Cerebellar cortex (tissue), 1 donor: ENCODE results near the gene CAMSAP2.

Experiments
- DNase-seq: peaks from one replicate; pipeline ENCODE4 v3.0.0-alpha.2; 2015; ENCODE audit warnings: low spot score

Gene CAMSAP2

DNA sequence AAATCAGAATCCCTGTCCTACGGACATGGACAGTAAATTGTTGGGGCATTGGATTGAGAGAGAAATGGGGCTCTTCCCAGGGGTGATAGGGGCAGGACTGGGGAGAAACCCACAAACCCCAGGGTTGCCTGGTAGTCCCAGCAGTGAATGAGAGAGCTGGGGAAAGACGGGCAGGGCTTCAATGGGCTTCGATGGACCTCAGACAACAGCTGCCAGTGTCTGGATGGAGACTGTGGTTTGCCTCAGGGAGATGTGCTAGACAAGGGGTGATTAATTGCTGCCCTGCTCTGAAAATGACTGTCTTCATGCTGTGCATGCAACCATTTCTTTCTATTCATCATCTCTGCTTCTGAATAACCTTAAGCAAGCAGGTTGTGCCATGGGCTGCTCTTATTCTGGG lies 141.5 kb downstream of the CAMSAP2 start:
- no peak for DNase-seq

DNA sequence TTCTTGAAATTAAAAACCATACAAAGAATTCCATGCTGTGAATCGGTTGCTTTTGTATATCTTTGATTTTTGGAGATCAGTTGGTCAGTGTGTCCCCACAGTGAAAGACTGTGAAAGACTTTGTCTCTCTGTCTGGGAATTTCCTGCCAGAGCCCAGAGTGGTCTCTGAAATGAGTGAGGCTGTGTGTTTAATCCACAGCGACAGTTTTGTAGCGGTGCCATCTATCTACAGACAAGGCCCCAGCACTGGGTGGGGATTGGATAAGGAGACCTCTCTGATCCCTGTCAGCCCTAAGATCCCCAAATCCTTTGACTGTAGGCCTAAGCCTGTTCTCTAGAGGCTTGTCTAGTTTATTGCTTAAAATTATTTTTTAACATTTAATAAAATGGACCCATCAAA lies 144.4 kb downstream of the CAMSAP2 start:
- DNase-seq: no peak

DNA sequence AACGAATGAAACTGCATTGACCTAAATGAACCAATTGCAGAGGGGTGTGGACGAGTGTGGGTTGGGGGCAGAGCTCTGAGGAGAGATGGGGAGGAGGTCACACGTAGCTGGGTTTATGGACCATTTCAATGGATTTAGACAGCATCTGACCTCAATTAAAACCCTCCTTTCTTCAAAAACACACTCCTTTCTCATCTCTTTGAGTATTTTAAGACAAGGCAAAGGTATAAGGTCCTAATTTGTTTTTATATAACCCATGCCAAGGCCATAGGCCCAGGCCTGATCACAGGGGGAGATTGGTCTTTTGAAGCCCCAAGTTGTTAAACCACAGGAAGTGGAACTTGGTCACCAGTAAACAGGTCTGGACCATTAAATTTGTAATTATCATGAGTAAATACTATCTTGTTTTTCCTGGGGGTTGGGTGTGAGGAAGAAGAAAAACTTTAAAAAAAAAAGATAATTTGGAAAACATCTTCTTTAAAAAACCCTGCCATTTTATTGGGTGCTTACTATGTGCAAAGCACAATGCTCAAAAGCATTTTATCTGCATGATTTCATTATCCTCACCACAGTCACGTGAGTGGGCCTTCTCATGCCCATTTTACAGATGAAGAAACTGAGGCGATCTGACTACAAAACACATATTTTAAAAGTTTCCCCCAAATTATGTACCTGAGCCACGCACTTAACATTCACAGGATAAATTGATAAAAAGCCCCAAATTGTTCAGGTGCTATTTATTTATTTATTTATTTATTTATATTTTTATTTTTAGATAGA lies 147.1 kb downstream of the CAMSAP2 start:
- no peak for DNase-seq

DNA sequence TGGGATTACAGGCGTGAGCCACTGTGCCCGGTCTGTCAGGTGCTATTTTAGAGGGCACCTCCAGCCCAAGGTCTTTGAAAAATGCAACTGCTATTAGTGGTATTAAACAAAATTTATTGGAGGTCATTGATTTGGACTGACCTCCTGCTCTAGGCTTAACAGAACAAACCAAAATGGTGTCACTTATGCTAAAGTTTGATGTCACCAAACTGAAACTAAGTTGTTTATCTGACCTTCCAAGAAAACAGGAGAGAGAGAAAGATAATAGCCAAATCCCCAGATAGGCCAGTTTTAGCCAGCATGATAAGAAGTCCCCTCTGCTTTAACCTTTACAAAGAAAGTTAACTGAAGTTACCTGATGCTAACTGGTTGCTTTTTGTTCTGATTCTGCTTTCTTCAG lies 147.9 kb downstream of the CAMSAP2 start:
- no peak for DNase-seq

DNA sequence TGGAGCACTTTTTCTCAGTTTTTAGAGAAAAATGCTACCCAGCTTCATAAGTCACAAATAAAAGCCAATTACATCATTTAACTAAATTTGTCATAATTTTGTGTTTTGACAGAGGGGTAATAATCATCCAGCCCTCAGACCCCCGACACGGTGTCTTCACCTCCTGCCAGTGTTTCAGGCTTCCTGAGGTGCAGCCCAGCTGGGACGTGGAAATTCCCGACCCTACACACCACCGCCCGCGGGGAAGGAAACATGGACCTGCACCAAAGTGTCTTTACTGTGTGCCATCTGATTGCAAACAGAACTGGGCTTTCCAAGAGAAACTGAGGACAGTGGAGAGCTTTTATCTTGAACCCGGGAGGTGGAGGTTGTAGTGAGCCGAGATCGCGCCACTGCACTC lies 148.3 kb downstream of the CAMSAP2 start:
- DNase-seq: no peak

DNA sequence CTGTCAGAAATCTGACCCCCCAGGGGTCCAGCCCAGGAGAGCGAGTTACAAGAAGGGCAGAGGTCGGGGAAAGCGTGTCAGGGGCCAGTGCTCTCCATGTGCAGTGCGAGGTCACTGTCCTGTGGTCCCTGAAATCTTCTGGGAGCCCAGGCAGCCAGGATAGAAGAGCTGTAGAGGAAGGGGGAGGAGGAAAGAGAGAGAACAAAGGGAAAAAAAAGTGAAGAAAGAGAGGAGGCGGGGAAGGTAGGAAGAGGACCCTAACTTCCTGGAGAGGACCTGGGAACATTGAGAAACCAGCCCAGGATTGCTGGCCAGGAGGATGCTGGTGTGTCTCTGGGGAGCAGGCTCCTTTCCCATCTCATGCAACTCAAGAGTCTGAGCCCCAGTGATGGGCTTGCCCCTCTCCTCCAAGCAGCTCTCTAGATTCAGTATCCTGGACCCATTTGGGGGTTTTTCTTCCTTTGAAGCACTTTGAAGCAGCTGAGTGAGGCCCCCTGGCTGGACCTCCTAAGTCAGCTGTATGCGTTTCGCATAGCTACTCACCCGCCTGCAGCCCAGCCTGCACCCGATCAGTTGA lies 149.2 kb downstream of the CAMSAP2 start:
- DNase-seq: no peak

DNA sequence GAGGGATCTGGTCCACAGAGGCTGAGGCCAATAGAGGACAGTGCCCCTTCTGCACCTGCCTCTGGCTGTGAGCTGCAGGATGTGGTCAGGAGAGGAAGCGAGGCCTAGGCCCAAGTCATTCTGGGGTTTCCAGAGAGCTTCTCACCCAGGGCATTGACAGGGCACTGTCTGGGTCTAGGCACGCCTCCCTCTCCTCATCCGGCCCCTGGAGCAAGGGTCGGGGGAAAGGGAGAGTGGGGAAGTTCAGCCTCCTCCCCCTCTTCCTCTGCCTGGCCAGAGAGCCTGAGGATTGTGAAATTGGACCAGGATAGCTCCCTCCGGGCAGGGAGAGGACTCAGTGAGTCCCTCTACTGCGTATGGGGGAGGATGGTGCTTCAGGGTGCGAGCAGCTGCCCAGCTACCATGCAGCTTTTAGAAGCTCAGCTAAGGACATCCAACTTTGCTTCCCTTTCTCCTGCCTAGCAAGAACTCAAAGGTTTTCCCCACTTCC lies 149.7 kb downstream of the CAMSAP2 start:
- no peak for DNase-seq

DNA sequence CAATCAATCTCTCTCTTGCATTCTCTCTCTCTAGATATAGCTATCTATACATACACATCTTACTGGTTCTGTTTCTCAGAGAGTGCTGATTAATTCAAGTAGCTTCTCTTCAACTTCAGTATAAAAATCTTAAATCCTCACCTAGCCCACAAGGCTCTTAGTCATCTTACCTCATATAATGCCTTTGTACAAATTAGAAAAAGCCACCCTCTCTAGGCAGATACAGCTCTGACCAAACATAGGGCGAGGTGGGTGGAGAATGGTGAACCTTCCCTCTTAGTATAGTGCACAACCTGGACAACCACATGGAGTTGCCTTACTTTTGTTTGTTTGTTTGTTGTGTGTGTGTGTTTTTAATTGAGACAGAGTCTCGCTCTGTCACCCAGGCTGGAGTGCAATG lies 150.9 kb downstream of the CAMSAP2 start:
- DNase-seq: no peak

DNA sequence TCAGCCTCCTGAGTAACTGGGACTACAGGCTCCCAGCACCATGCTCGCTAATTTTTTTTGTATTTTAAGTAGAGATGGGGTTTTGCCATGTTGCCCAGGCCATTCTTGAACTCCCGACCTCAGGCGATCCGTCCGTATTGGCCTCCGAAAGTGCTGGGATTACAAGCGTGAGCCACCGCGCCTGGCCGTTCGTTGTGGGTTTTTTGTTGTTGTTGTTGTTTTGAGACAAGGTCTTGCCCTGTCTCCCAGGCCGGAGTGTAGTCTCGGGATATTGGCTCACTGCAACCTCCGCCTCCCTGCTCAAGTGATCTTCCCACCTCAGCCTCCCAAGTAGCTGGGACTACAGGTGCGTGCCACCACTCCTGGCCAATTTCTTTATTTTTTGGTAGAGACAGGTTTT lies 151.3 kb downstream of the CAMSAP2 start:
- DNase-seq: no peak

DNA sequence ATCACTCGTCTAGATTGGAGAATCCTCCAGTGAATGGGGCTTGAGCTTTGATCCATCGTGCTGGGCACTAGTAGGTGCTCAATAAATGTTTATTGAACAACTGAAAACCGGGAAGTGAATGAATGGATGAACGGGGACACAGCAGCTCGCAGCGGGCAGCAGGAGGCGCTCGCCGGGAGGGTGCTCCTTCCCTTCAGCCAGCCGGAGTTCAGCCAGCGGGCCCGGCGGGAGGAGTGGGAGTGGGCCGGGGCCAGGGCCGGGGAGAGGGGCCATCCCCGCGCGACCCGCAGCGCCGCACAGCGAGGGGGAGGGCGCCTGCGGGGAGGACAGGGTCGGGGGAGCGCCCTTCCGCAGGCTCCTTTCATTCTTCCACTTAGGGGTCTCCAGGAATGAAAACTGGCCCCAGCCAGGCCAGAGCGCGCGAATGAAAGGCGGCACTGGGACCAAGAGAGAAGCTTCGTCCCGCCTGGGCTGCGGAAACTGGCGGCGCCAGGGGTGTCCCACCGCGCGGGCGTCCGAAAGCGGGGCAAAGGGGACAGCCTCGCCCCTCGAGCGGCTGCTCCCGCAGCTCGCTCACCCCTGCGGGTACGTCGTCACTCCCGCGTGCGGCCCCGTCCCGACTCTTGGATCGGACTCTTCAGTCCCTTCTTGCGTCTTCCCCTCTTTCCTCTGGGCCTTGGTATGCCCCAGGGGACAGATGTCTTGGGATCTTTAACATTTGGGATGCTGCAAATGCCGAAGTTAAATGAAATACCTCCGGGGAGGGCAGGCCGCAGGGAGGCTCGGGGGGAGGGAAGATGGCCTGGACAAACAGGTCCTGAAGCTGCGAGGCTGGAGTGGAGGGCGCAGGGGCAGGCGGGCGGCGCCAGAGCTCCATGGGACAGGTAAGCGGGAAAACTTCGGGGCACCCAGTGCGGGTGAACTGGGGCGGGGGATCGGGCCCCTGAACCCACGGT lies 152.4 kb downstream of the CAMSAP2 start:
- peak; percentile 58 for DNase-seq

DNA sequence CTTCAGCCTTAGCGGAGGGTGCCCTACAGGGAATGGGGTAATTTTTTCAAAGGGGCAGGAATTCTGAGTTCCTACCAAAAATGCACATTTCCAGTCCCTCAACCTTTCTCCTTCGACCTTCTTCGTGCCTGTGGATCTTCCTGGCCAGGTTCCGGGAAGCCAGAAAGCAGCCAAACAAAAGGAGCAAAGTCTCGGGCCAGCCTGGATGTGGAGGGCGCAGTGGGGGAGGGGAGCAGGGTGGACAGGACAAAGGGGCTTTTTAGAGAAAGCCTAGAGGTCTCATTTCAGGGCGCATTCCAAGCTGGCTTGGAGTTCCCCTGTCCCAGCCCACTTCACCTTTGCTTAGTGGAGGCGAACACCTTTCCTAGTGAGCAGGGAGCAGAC lies 153.1 kb downstream of the CAMSAP2 start:
- DNase-seq: peak; percentile 27

DNA sequence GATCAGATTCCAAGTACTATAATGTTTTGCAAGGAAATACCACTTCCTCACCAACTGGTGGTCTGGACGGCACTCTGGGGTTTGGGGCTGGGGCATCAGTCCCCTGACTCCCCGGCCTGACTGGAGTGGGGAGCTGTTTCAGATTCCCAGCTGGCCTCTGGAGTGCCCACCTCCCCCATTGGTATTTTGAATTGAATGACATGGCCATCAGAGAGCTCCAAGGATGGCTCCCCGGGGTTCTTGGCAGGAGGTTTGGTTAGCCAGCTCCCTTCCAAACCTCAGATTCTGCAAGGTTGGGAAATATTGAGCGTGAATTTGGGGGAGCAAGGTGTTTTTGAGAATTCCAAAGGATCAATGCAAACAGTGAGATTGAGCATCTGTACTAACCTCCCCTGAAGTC lies 153.9 kb downstream of the CAMSAP2 start:
- DNase-seq: no peak

DNA sequence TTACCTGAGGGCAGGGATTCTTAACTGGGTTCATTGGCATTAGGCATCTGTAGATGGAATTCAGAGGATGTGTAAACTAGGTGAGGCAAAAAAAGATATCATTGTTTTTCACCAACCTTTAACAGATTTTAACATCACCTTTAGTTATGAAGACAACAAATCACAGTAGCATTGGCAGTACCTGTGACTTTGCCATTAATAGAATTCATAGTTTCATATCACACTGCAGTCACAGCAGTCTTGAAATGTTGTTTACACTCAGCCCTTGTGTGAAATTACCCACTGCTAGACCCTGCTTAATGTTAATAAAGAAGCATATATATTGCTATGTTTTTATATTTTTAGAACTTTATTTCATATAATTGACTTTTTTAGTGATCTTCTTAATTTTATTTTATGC lies 154.3 kb downstream of the CAMSAP2 start:
- DNase-seq: no peak

DNA sequence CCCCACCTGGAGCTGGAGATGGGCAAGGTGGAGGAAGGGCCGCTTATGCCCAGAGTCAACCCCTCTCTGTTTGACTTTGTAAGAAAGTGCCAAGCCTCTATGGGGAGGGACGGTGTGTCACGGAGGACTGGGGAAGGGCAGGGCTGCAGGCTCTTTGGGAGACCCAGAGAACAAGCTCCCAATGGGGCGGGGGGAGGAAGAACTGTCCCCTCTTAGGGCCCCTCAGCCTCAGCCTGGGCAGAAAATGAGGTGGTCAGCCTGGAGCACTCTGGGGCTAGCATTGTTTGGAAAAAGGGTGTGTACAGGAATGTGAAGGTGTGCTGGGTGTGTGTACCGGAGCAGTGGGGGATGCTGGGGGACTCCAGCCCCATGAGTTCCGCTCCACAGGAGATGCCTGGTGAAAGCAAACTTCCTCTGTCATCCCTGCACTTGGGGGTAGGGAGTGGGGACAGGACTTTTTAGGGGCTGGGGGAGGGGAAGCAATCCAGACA lies 154.8 kb downstream of the CAMSAP2 start:
- DNase-seq: no peak

DNA sequence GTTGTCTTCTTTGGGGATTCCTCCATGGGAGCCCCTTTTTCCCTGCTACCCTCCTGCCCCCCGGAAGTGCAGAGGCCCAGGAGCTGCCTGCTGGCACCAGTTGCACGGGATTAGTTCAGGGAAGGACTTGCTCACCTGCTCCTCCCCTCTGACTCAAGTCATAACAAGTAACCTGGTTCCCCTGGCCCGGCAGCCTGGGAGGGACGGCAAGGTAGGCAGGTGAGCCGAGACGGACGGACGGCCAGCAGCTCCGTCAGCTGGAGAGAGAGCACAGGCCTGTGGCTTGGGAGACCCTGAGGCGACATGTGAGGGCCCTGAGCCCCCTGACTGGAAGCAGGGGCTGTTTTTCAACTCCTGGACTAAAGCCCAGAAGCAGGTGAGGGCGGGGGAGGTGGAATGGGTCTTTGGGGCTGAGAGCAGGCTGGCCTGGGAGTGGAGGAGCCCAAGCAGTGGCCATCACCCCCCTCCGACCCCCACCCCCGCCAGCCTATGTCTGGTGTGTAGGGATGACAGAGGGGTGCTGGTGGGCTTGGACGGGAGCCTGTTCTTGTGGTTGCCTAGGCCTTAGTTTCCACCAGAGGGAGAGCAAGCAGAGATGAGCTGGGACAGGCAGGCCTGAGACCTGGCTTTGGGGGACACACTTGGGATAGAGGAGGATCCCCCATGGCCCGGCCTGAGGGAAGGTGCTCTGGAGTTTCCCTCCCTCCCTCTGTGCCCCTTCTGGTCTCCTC lies 156.2 kb downstream of the CAMSAP2 start, which contains the start of gene INAVA:
Gene INAVA, plus strand, starts transcription at position 189 of the 731 bp plus-strand sequence. CDS start 3,501 bp downstream, outside the sequence.
- DNase-seq: no peak

DNA sequence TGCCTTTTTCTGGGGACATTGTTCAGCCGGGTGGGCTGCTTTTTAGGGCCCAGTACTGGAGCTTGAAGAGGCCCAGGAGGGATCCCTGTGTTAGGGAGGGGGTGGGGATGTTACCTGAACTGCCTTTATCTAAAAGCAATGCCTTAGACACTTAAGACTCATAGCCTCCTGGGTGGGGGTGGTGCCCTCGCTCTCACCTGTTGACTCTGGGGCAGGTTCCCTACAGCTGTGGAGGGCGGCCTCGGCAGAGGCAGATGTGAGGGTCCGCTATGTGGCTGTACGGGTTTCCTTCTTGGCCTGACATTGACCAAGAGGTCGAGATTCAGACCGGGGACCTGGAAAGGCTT lies 156.7 kb downstream of the CAMSAP2 start:
- no peak for DNase-seq

DNA sequence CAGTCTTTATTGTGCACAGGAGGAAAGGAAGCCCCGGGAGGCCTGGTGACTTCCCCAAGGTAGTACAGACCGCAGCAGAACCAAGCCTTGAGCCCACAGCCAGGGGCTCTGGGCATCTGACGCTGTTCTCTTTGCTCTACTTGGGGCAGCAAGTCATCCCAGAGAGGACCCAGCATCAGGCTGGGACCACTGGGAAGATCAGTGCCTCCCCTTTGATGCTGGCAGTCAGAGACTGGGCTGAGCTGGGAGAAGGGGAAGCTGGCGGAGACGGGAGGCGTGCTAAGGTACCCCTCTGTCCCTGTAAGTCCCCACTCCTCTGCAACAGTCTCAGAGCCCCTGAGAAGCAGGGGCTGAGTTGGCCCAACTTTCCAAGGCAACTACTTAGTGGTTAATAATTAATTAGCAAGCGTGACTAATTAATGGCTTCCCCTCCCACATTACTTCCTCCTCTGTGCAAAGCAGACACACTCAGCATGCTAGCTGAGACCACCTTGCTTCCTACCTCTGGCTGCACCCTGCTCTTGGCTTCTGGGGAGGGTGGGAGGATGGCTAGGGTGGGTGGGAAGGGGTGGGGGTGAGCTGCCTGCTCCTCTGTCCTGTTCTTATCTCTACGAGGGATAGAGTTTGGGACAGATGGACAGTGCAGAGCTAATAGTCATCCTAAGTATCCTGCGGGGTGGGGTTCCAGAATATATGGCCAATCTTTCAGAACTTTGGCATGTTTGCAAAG lies 157.3 kb downstream of the CAMSAP2 start:
- no peak for DNase-seq

DNA sequence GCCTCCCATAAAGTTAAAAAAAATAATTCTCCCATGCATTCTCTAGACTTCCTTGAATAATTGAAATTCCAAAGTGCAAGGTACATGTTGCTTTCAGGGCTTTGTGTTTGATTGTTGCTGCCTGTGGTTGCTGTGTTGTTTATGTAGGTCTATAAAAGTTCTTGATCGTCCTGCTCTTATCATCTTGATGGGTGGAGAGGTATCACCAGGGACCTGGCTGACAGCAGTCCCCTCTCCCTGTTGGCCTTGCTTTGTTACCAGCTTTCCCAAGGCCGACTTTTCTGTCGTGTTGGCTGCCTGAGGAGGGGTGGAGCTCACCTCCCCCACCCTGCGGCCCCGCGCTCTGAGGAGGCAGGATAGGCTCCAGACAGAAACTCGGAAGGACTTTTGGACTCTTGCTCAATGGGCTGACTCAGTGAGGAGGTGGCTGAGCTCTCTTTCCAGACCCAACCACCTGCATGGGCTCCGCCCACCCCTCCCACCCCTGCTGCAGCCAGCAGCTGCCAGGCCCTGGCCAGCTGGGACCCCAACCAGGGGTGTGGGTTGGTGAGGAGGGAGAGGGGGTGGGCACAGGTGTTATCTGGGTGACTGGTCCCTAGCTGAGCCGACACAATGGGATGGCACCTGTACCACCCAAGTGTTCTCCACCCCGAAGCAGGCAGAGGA lies 158.0 kb downstream of the CAMSAP2 start:
- DNase-seq: no peak

DNA sequence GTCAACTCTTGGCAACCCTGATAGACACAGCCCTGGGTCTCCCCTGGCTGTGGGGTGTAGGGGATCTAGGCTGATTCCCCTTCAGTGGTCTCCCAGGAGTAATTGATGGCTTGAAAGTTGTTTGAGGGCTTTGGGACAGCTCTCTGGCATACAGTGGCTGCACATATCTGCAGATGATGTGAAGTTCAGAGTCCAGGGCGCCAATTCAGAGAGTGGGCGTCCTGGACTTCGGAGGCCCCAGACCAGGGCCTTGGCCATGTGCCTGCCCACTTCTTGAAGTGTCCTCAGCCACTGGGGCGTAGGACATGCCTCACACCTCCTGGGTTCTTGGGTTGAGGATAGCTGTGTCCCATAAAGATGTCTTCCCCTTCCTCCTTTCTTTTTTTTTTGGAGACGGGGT lies 158.6 kb downstream of the CAMSAP2 start:
- DNase-seq: no peak

DNA sequence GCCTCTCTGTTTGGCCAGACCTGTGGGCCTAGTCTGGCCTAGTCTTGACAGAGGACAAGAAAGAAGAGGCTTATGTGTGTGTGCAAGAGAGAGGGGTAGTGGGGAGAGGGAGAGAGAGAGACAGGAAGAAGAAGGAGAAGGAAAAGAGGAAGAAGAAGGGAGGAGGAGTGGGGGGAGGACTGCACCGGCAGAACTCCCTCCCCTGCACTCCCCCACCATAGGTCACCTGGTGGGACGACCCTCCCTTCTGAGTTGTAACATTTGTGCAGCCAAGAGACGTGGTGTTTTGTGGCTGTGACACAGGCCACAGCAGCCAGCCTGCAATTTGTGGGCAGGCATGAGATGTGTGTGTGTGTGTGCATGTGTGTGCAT lies 160.3 kb downstream of the CAMSAP2 start:
- DNase-seq: no peak
